SKM-1 treated with dmso at 0.1 percent for 144 hours (cell line): ENCODE results near the gene PDCL2.
"Not testable (repeated sequence)": the region's sequence is repeated elsewhere in the genome, so short reads cannot be mapped to it uniquely, and the experiment has no call there.

Experiments
- DNase-seq: peaks from one replicate; lab custom pipeline; 2025; ENCODE audit not compliant: unreplicated experiment; lab: John Stamatoyannopoulos, UW

Gene PDCL2

GRCh38 chr4:55592014-55592413 is at the start of gene PDCL2:
TSS of gene PDCL2 (minus strand) at chr4:55592245. CDS start at chr4:55592109, 136 bp downstream.
- no peak for DNase-seq

GRCh38 chr4:55637272-55637820 is 45.3 kb upstream of the PDCL2 start:
- no peak for DNase-seq

- no peak for DNase-seq
Measured at GRCh38 chr4:55636656-55636999, 44.6 kb upstream of the PDCL2 start.

- DNase-seq, result no peak
Measured at GRCh38 chr4:55635741-55636655, 44.0 kb upstream of the PDCL2 start, which contains the start of gene NMU. TSS of gene NMU (minus strand) at chr4:55636298. CDS start at chr4:55636192, 106 bp downstream.

- no peak for DNase-seq
Measured at GRCh38 chr4:55635282-55635681, 43.2 kb upstream of the PDCL2 start.

GRCh38 chr4:55634417-55635128 is 42.5 kb upstream of the PDCL2 start:
- no peak for DNase-seq

GRCh38 chr4:55633903-55634302 is 41.9 kb upstream of the PDCL2 start:
- DNase-seq, result no peak

- DNase-seq, result no peak
Measured at GRCh38 chr4:55625835-55626234, 33.8 kb upstream of the PDCL2 start.

- not testable (repeated sequence) for DNase-seq
Measured at GRCh38 chr4:55624063-55624462, 32.0 kb upstream of the PDCL2 start.

GRCh38 chr4:55618546-55619143 is 26.6 kb upstream of the PDCL2 start:
- no peak for DNase-seq

- no peak for DNase-seq
Measured at GRCh38 chr4:55617587-55618197, 25.6 kb upstream of the PDCL2 start.

- no peak for DNase-seq
Measured at GRCh38 chr4:55615008-55615407, 23.0 kb upstream of the PDCL2 start.

GRCh38 chr4:55613621-55614020 is 21.6 kb upstream of the PDCL2 start:
- DNase-seq, result no peak

- no peak for DNase-seq
Measured at GRCh38 chr4:55612341-55612740, 20.3 kb upstream of the PDCL2 start.

- no peak for DNase-seq
Measured at GRCh38 chr4:55611358-55612059, 19.5 kb upstream of the PDCL2 start.

GRCh38 chr4:55610381-55610780 is 18.3 kb upstream of the PDCL2 start:
- no peak for DNase-seq

- no peak for DNase-seq
Measured at GRCh38 chr4:55609393-55609866, 17.4 kb upstream of the PDCL2 start.

GRCh38 chr4:55608591-55608990 is 16.5 kb upstream of the PDCL2 start:
- no peak for DNase-seq

GRCh38 chr4:55604996-55605395 is 13.0 kb upstream of the PDCL2 start:
- no peak for DNase-seq

GRCh38 chr4:55600640-55601039 is 8.6 kb upstream of the PDCL2 start:
- DNase-seq, result no peak
